IPS-15b (cell line): ENCODE results near the gene PTGFRN.
"Not testable (repeated sequence)": the region's sequence is repeated elsewhere in the genome, so short reads cannot be mapped to it uniquely, and the experiment has no call there.

Experiments used
- H3K27me3 ChIP-seq: one replicate; pipeline ENCODE4 v1.6.1; 2013; ENCODE audit warnings: low read length; ENCODE audit not compliant: control insufficient read depth, insufficient read depth
- H3K36me3 ChIP-seq: one replicate; pipeline ENCODE4 v1.6.1; 2013; ENCODE audit warnings: low read length; ENCODE audit not compliant: control insufficient read depth, insufficient read depth
- H3K4me1 ChIP-seq: one replicate; pipeline ENCODE4 v1.6.1; 2013; ENCODE audit warnings: mild to moderate bottlenecking, low read length; ENCODE audit not compliant: control insufficient read depth, insufficient read depth
- H3K4me3 ChIP-seq: one replicate; pipeline ENCODE4 v1.5.1; 2013; ENCODE audit warnings: low read depth, low read length
- H3K9ac ChIP-seq: one replicate; pipeline ENCODE4 v1.6.1; 2013; ENCODE audit warnings: low read depth, mild to moderate bottlenecking, low read length
- H3K9me3 ChIP-seq: one replicate; pipeline ENCODE4 v1.6.1; 2013; ENCODE audit warnings: mild to moderate bottlenecking, low read length; ENCODE audit not compliant: control insufficient read depth, insufficient read depth

PTGFRN gene

DNA sequence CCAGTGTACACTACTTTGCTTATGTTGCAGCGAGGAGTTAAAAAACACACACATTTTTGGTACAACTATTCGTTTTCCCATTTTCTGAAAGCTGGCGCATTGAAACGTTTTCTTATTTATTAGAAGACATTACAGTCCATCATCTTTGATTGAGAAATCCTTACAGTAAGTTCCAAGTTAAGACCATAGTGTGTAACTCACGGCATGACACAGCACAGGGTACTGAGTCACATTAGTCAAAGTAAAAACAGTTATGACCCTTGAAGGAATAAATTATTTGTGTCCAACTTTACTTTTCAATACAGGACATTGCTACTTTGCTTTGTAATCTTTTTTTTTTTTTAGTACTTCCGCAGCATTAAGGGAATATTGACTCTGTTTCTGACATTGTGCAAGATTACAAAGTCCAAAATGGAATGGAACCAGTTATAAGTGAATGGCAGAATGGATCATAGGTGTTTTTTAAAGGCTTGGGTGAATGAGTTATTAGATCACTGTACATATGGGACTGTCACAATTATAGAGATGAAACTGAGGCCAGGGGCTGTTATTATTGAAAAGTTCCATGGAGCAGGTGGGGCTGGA, 11.7 kb downstream of the PTGFRN start:
- H3K4me1 ChIP-seq: peaks cover 3% of the 10 kb centered on the region
- H3K4me3 ChIP-seq: no peak overlapping the region
- no peak overlapping the region for H3K9ac ChIP-seq
- H3K27me3 ChIP-seq: no peaks in the 10 kb centered on the region
- no peaks in the 10 kb centered on the region for H3K36me3 ChIP-seq
- H3K9me3 ChIP-seq: no peaks in the 10 kb centered on the region

DNA sequence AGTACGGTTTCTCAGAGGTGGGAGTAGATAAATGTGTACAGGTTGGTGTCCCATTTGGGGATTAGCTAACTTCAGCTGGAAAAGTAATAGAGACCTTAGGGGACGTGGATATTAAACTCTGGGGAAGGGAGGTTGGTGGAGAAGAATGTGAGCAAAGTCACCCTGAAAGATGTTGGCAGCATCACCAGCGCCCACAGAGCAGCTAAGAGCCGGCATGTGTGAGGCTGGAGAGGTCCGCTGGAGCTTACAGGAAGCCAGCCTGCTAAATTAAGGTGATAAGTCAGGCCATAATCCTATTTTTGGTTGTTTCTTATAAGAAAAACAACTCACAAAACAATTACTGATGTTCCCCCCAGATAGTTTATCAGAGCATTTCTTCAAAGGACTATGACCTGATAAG, 12.2 kb downstream of the PTGFRN start:
- no peaks in the 10 kb centered on the region for H3K27me3 ChIP-seq
- no peak overlapping the region for H3K4me3 ChIP-seq
- no peaks in the 10 kb centered on the region for H3K4me1 ChIP-seq
- H3K9me3 ChIP-seq: no peaks in the 10 kb centered on the region
- no peak overlapping the region for H3K9ac ChIP-seq
- H3K36me3 ChIP-seq: no peaks in the 10 kb centered on the region

DNA sequence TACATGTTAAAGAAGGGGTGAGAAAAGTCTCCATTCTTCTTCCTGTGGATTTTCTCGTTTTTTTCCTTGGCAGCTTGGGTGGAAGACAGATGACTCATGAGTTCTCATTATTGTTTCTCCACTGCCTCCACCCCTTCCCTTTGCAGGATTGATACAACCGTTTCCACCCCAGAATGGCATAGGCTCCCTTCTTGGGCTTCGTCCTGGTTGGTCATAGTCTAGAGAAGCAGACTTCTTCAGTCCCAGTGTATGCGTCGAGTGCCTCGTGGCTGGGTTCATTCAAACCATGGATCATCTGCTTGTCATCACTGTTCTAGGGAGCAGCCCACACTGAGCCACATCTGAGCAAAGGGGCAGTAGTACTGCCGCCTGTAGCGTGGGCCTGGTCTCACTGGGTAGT, 13.7 kb downstream of the PTGFRN start:
- Histone ChIP-seq H3K4me1 (no peaks in the 10 kb centered on the region), H3K27me3 (no peaks in the 10 kb centered on the region), H3K4me3 (no peak overlapping the region), H3K36me3 (no peaks in the 10 kb centered on the region), H3K9ac (no peak overlapping the region), H3K9me3 (no peaks in the 10 kb centered on the region)

DNA sequence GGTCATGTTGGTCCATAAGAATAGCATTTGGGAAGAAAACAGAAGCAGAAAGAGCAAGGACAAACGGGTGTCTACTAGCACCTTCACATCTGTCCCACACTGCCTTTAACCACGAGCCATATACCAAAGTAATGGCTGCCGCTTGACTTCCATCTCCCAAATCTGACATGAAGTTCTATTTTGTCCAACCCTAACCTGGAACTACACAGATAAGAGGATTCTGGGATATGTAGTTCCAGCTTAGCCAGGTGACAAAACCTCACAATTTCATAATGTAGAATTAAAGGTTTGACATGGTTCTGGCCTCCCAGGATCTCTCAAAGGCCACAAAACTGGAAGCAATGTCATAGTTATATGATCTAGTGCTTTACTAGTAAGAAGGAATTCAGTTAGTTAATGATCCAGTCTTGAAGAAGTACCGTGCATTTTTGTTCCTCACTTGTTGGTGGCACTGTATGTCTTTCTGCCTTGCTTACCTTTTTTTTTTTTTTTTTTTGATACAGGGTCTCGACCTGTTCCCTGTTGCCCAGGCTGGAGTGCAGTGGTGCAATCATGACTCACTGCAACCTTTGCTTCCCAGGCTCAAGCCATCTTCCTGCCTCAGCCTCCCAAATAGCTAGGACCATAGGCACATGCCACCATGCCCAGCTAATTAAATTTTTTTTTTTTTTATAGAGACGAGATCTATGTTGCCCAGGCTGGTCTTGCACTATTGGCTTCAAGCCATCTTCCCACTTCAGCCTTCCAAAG, 17.5 kb downstream of the PTGFRN start:
- Histone ChIP-seq H3K4me1 (no peaks in the 10 kb centered on the region), H3K36me3 (no peaks in the 10 kb centered on the region), H3K4me3 (no peak overlapping the region), H3K27me3 (no peaks in the 10 kb centered on the region), H3K9ac (no peak overlapping the region), H3K9me3 (no peaks in the 10 kb centered on the region)

DNA sequence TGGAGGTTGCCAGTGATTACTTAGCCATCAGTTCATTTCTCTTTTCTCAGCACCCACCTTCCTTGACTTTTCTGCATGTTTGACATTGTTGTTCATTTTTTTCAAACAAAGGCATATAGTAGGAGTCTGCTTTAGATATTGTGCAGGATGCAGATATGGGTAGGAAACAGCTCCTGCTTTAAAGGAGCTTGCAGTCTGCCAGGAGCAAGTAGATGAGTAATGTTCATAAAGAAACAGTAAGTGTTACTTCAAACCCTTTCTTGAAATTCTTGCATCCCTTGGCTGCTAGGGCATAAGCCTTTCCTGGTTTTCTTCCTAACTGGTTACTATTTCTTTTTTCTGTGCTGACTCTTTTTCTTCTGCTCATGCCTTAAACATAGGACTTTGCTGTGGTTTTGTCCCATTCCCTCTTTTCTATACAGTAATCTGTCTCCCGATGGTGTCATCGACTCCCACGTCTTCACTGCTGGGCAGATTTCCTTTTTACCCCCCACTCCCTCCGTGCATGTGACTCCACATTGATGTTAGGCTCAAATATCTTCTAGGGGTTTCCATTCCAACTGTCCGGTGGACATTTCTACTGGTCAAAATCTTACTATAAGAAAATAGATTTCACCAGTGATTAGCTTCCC, 20.4 kb downstream of the PTGFRN start:
- no peaks in the 10 kb centered on the region for H3K36me3 ChIP-seq
- no peaks in the 10 kb centered on the region for H3K9me3 ChIP-seq
- H3K9ac ChIP-seq: no peak overlapping the region
- no peak overlapping the region for H3K4me3 ChIP-seq
- no peaks in the 10 kb centered on the region for H3K27me3 ChIP-seq
- H3K4me1 ChIP-seq: no peaks in the 10 kb centered on the region

DNA sequence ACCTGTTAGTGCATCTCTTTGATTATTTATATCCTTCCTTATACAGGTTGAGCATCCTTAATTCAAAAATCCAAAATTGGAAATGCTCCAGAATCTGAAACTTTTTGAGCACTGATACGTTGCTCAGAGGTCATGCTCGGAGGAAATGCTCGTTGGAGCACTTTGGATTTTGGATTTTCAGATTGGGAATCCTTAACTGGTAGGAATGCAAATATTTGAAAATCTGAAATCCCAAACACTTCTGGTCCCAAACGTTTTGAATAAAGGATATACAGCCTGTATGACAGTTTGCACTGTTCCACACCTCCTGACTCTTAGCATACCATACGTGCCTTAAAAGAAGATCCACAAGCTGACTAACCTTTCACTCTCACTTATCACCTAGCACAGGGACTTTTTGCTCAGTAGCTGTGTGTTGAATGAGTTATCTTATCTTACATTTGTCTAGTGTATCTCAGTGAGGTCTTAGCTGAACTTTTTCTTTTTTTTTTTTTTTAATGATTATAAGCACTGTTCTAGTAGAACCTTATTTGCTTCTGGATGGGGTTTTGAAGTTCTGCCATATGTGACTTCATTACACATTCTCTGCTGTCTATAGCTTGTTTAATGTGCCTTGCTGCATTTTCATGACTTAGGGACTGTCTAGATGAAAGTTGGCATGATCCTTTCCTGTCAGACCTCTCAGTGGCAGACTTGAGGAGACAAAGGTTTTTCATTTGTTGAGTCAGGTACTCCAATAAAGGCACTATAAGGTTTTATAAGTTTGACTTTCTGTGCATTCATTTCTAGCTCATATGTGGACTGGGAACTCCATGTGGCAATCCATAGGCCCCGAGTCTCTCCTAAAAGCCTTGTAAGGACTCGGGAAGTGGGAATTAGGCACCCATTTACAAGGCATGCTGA, 21.6 kb downstream of the PTGFRN start:
- H3K4me1 ChIP-seq: no peaks in the 10 kb centered on the region
- H3K36me3 ChIP-seq: no peaks in the 10 kb centered on the region
- no peak overlapping the region for H3K9ac ChIP-seq
- H3K27me3 ChIP-seq: no peaks in the 10 kb centered on the region
- H3K9me3 ChIP-seq: no peaks in the 10 kb centered on the region
- H3K4me3 ChIP-seq: no peak overlapping the region

DNA sequence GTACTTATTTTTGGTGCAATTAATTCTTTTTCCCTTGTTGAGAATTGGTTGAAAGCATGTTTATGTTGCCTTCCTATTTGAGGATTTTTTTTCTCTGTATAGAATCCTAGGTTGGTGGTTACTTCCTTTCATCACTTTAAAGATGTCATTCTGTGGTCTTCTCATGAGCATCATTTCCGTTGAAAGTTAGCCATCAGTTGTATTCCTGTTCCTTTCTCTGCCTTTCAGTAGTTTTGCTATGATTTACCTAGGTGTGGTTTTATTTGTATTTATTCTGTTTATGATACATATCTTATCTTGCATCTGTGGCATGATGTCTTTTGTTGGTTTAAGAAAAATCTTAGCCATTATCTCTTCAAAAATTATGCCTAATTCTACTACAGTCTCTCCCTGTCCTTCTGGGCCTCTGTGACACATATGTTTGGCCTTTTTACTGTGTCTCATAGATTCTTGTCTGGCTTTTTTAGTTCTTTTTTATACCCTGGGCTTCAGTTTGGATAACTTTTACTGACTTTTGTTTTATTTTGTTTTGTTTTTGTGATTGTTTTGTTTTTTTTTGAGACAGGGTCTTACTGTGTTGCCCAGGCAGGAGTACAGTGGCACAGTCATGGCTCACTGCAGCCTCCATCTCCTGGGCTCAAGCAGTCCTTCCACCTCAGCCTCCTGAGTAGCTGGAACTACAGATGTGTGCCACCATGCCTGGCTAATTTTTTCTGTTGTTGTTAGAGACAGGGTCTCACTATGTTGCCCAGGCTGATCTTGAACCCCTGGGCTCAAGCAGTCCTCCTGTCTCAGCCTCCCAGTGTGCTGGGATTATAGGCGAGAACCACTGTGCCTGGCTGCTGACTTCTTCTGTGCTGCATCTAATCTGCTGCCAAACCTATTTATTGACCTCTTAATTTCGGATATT, 24.1 kb downstream of the PTGFRN start:
- Histone ChIP-seq H3K27me3 (no peaks in the 10 kb centered on the region), H3K4me3 (no peak overlapping the region), H3K4me1 (no peaks in the 10 kb centered on the region), H3K36me3 (no peaks in the 10 kb centered on the region), H3K9ac (no peak overlapping the region), H3K9me3 (no peaks in the 10 kb centered on the region)

DNA sequence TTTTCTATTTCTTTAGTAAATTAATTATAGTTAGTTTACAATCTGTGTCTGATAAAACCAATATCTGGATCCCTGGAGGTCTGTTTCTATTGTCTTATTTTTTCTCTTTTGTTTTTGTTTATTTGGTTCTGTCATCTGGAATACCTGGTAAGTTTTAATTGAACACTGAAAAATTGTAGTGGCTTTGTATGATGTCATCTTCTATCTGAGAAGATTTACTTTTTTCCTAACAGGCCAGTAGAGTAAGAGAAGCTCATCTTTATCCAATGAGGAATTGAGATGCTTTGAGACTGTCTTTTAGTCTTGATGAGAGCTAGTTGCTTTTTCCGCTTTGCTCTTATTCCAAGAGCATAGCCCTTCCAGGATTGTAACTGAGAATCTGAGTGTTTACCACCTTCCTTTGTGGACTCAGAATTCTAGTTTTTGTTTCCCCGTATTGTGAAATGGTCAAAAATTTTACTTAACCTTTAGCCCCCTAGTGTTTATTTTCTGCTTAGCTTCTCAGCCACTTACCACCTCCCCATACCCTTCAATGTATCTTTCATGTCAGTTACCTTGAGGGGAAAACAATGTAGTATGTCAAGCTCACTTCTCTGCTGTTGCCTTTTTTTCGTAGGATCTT, 25.0 kb downstream of the PTGFRN start:
- Histone ChIP-seq H3K27me3 (no peaks in the 10 kb centered on the region), H3K4me1 (no peaks in the 10 kb centered on the region), H3K9me3 (no peaks in the 10 kb centered on the region), H3K9ac (no peak overlapping the region), H3K36me3 (no peaks in the 10 kb centered on the region), H3K4me3 (no peak overlapping the region)

DNA sequence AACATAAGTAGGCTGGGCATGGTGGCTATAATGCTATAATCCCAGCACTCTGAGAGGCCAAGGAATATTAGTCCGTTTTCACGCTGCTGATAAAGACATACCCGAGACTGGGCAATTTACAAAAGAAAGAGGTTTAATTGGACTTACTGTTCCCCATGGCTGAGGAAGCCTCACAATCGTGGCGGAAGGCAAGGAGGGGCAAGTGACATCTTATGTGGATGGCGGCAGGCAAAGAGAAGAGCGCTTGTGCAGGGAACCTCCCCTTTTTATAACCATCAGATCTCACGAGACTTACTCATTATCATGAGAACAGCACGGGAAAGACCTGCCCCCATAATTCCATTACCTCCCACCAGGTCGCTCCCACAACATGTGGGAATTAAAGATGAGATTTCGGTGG, 28.5 kb downstream of the PTGFRN start:
- Histone ChIP-seq H3K27me3 (no peaks in the 10 kb centered on the region), H3K36me3 (peaks cover 5% of the 10 kb centered on the region), H3K9ac (no peak overlapping the region), H3K4me3 (no peak overlapping the region), H3K4me1 (peaks cover 4% of the 10 kb centered on the region), H3K9me3 (no peaks in the 10 kb centered on the region)

DNA sequence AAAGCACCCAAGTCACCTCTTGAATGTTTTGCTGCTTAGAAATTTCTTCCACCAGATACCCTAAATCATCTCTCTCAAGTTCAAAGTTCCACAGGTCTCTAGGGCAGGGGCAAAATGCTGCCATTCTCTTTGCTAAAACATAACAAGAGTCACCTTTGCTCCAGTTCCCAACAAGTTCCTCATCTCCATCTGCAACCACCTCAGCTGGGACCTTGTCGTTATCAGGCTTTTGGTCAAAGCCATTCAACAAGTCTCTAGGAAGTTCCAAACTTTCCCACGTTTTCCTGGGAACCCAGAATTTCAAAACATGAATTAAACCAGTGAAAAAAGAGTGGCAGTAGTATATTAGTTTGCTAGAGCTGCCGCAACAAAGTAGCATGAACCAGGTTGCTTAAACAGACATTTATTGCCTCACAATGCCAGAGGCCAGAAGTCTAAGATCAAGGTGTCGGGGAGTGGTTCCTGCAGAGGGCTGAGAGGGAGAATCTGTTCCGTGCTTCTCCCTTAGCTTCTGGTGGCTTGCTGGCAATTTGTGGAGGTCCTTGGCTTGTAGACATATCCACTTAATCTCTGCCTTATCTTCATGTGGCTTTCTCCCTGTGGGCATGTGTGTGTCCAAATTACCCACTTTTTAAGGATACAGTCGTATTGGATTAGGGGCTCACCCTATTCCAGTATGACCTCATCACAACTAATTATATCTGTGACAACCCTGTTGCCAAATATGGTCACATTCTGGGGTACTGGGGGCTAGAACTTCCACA, 30.2 kb downstream of the PTGFRN start:
- not testable (repeated sequence) for H3K4me3 ChIP-seq, H3K4me1 ChIP-seq, H3K9ac ChIP-seq, H3K27me3 ChIP-seq, H3K36me3 ChIP-seq, H3K9me3 ChIP-seq
